GM23338 (cell line): ENCODE results near the gene C2CD5. TPM values are rescaled to one million over a fixed set of nuclear protein-coding genes. Genes with fewer than 3 reads are reported as not detected.

ENCODE experiments used
- ATAC-seq: fragments of 200-7000 bp; cut with Tn5 transposase; 3 replicates; pipeline ENCODE4 v1.9.1; 2020
- DNase-seq: peaks from one replicate; pipeline ENCODE4 v3.0.0-alpha.2; 2015; ENCODE audit warnings: low spot score
- H2AFZ ChIP-seq: fragments of 200-600 bp; sonication (generic); 2 replicates; pipeline ENCODE4 v1.8.0; 2016; ENCODE audit warnings: antibody characterized with exemption, mild to moderate bottlenecking, moderate library complexity
- H3F3A ChIP-seq: fragments of 200-600 bp; sonication (generic); replicated peaks from 2 replicates; pipeline ENCODE4 v1.8.0; 2017; ENCODE audit warnings: antibody characterized with exemption, mixed run types, low read depth
- H3K27ac ChIP-seq: fragments of 200-600 bp; sonication (generic); 2 replicates; pipeline ENCODE4 v1.6.1; 2016; ENCODE audit warnings: low read depth
- H3K27me3 ChIP-seq: fragments of 200-600 bp; sonication (generic); 2 replicates; pipeline ENCODE4 v1.8.0; 2016; ENCODE audit warnings: mild to moderate bottlenecking, mixed run types, moderate library complexity; ENCODE audit not compliant: insufficient read depth
- H3K36me3 ChIP-seq: fragments of 200-600 bp; sonication (generic); 2 replicates; pipeline ENCODE4 v1.8.0; 2016; ENCODE audit warnings: mild to moderate bottlenecking; ENCODE audit not compliant: insufficient read depth
- H3K4me1 ChIP-seq: fragments of 200-600 bp; sonication (generic); 2 replicates; pipeline ENCODE4 v1.8.0; 2016; ENCODE audit warnings: mild to moderate bottlenecking, moderate library complexity; ENCODE audit not compliant: insufficient read depth
- H3K4me2 ChIP-seq: fragments of 200-600 bp; sonication (generic); 2 replicates; pipeline ENCODE4 v1.7.1; 2017; ENCODE audit warnings: mixed run types
- H3K4me3 ChIP-seq: fragments of 200-600 bp; sonication (generic); 2 replicates; pipeline ENCODE4 v1.6.1; 2016; ENCODE audit warnings: mixed run types
- H3K79me2 ChIP-seq: fragments of 200-600 bp; sonication (generic); replicated peaks from 2 replicates; pipeline ENCODE4 v1.8.0; 2017; ENCODE audit warnings: mild to moderate bottlenecking; ENCODE audit not compliant: insufficient read depth
- H3K9me2 ChIP-seq: fragments of 200-600 bp; sonication (generic); 2 replicates; pipeline ENCODE4 v1.8.0; 2017; ENCODE audit not compliant: insufficient read depth
- H4K20me1 ChIP-seq: fragments of 200-600 bp; sonication (generic); replicated peaks from 2 replicates; pipeline ENCODE4 v1.8.0; 2017; ENCODE audit warnings: mild to moderate bottlenecking; ENCODE audit not compliant: insufficient read depth
- H3K27ac Mint-ChIP-seq: 2 replicates; pipeline ENCODE4 v1.8.0; 2020; ENCODE audit warnings: inconsistent platforms, mild to moderate bottlenecking, moderate library complexity, mixed read lengths
- H3K27me3 Mint-ChIP-seq: 3 replicates; pipeline ENCODE4 v1.8.0; 2022; ENCODE audit warnings: low read depth, mild to moderate bottlenecking, moderate library complexity, mixed read lengths, inconsistent platforms; ENCODE audit not compliant: insufficient read depth, poor library complexity
- H3K36me3 Mint-ChIP-seq: 3 replicates; pipeline ENCODE4 v1.8.0; 2021; ENCODE audit warnings: low read depth, mild to moderate bottlenecking, inconsistent platforms, moderate library complexity, mixed read lengths
- H3K4me1 Mint-ChIP-seq: 3 replicates; pipeline ENCODE4 v1.8.0; 2020; ENCODE audit warnings: mild to moderate bottlenecking, inconsistent platforms, mixed read lengths
- H3K4me3 Mint-ChIP-seq: 3 replicates; pipeline ENCODE4 v1.8.0; 2021; ENCODE audit warnings: moderate library complexity, mild to moderate bottlenecking, inconsistent platforms, mixed read lengths
- H3K9me3 Mint-ChIP-seq: 3 replicates; pipeline ENCODE4 v1.8.0; 2020; ENCODE audit warnings: moderate library complexity, mild to moderate bottlenecking, inconsistent platforms, mixed read lengths
- CREB1 ChIP-seq: fragments of 250-450 bp; sonication (Bioruptor Pico); IDR thresholded peaks from 2 replicates; pipeline ENCODE4 v1.5.0; 2020; ENCODE audit warnings: low read depth, mild to moderate bottlenecking, moderate library complexity
- CTCF ChIP-seq, 2 experiments: fragments of 200-600 bp in 1 of 2; sonication (generic) in 1 of 2; conservative IDR thresholded peaks; 2 replicates each; pipeline versions ENCODE4 v1.5.1 to v1.6.1; 2016 to 2017; ENCODE audit warnings: antibody characterized with exemption in 2 of 2, low read depth in 2 of 2, mild to moderate bottlenecking in 2 of 2, moderate library complexity in 1 of 2
- ETS1 ChIP-seq: IDR thresholded peaks from 2 replicates; pipeline ENCODE4 v1.6.1; 2016; ENCODE audit warnings: antibody characterized with exemption
- EZH2 ChIP-seq: fragments of 200-600 bp; sonication (generic); IDR thresholded peaks from one replicate; pipeline ENCODE4 v1.8.0; 2017; ENCODE audit warnings: antibody characterized with exemption, mild to moderate bottlenecking, low read depth; ENCODE audit not compliant: unreplicated experiment
- EZH2phosphoT487 ChIP-seq: fragments of 200-600 bp; sonication (generic); IDR thresholded peaks from one replicate; pipeline ENCODE4 v1.8.1; 2018; ENCODE audit warnings: antibody characterized with exemption; ENCODE audit not compliant: unreplicated experiment
- JUNB ChIP-seq: IDR thresholded peaks from one replicate; pipeline ENCODE4 v1.6.1; 2016; ENCODE audit warnings: antibody characterized with exemption; ENCODE audit not compliant: unreplicated experiment
- NANOG ChIP-seq: IDR thresholded peaks from 2 replicates; pipeline ENCODE4 v1.6.1; 2016; ENCODE audit warnings: antibody characterized with exemption, borderline replicate concordance
- POLR2AphosphoS5 ChIP-seq: IDR thresholded peaks from 2 replicates; pipeline ENCODE4 v1.6.1; 2016; ENCODE audit warnings: antibody characterized with exemption, low read depth
- REST ChIP-seq: IDR thresholded peaks from one replicate; pipeline ENCODE4 v1.6.1; 2018; ENCODE audit warnings: antibody characterized with exemption; ENCODE audit not compliant: unreplicated experiment
- STAT1 ChIP-seq: IDR thresholded peaks from one replicate; pipeline ENCODE4 v1.6.1; 2016; ENCODE audit warnings: antibody characterized with exemption; ENCODE audit not compliant: unreplicated experiment
- ZNF114 ChIP-seq: fragments of 250-450 bp; sonication (Bioruptor Pico); IDR thresholded peaks from 2 replicates; pipeline ENCODE4 v1.5.0; 2020; ENCODE audit warnings: mild to moderate bottlenecking, moderate library complexity
- ZNF331 ChIP-seq: fragments of 250-450 bp; sonication (Bioruptor Pico); IDR thresholded peaks from 2 replicates; pipeline ENCODE4 v1.5.0; 2020; ENCODE audit warnings: low read depth, mild to moderate bottlenecking, moderate library complexity
- ZNF462 ChIP-seq: fragments of 250-450 bp; sonication (Bioruptor Pico); IDR thresholded peaks from 2 replicates; pipeline ENCODE4 v1.5.0; 2020; ENCODE audit warnings: mild to moderate bottlenecking, moderate library complexity
- polyA plus RNA-seq: library from polyadenylated mRNA; unstranded; fragments of >200 nt; fragmentation: Nextera tagmentation; extraction: Ambion mirVana; gene quantifications from 2 replicates; pipeline ENCODE4 v1.2.1, GENCODE V29; 2016
- total RNA-seq: library from RNA; depleted of rRNA; stranded (reverse); fragments of >200 nt; shearing (Covaris generic); gene quantifications from 2 replicates; pipeline ENCODE4 v1.2.3, GENCODE V29; 2014

The C2CD5 gene
- total and polyA plus RNA-seq, 2 experiments from 2014 or later = 22.0 to 68.6 TPM

- Histone ChIP-seq H4K20me1 (no peaks in the 10 kb centered on the region), H3K9me2 (no peaks in the 10 kb centered on the region), H3K27ac (no peak overlapping the region), H3F3A (no peaks in the 10 kb centered on the region), H3K36me3 (no peaks in the 10 kb centered on the region), H3K4me3 (no peak overlapping the region), H2AFZ (no peak overlapping the region), H3K4me1 (no peaks in the 10 kb centered on the region), H3K27me3 (no peaks in the 10 kb centered on the region), H3K79me2 (no peaks in the 10 kb centered on the region), H3K4me2 (no peak overlapping the region)
- Mint-ChIP-seq H3K9me3 (peaks cover 2% of the 10 kb centered on the region; the same call in 1 of the 3 replicates), H3K4me1 (no peaks in the 10 kb centered on the region; the same call in 2 of the 3 replicates), H3K27me3 (no peaks in the 10 kb centered on the region), H3K27ac (no peak overlapping the region), H3K4me3 (no peak overlapping the region), H3K36me3 (peaks cover 3% of the 10 kb centered on the region; the same call in 1 of the 3 replicates)
- DNase-seq (no peak), ATAC-seq (no peak)
- TF ChIP-seq JUNB (no peak), POLR2AphosphoS5 (no peak), CTCF (conservative IDR thresholded peaks at IDR 0.05; ENCODE audit: low read depth in 2 of 2) (no peak), ZNF114 (CRISPR knock-in tag) (no peak), CREB1 (no peak), NANOG (no peak), ETS1 (no peak), REST (no peak), STAT1 (no peak), ZNF331 (no peak), EZH2 (no peak), EZH2phosphoT487 (no peak), ZNF462 (CRISPR knock-in tag) (no peak)
Measured at GRCh38 chr12:22576065-22576464, 31.7 kb upstream of the C2CD5 start.
